IPS DF 6.9 (cell line): ENCODE measurements around the gene GPR61.

Experiments
- DNase-seq: peaks from one replicate; pipeline ENCODE4 v3.0.0-alpha.2; 2013; ENCODE audit warnings: low read depth, low spot score
- H3K27ac ChIP-seq: one replicate; pipeline ENCODE4 v1.5.1; 2013; ENCODE audit warnings: low read length, control low read depth
- H3K27me3 ChIP-seq: 2 replicates; pipeline ENCODE4 v1.6.1; 2013; ENCODE audit warnings: mild to moderate bottlenecking, low read length; ENCODE audit not compliant: control insufficient read depth, insufficient read depth
- H3K36me3 ChIP-seq: 2 replicates; pipeline ENCODE4 v1.6.1; 2013; ENCODE audit warnings: low read length; ENCODE audit not compliant: control insufficient read depth, insufficient read depth
- H3K4me1 ChIP-seq: 2 replicates; pipeline ENCODE4 v1.6.1; 2013; ENCODE audit warnings: low read length; ENCODE audit not compliant: control insufficient read depth, insufficient read depth
- H3K4me3 ChIP-seq: 2 replicates; pipeline ENCODE4 v1.5.1; 2013; ENCODE audit warnings: mild to moderate bottlenecking, low read length
- H3K9me3 ChIP-seq: 2 replicates; pipeline ENCODE4 v1.6.1; 2013; ENCODE audit warnings: low read length, inconsistent platforms; ENCODE audit not compliant: control insufficient read depth, insufficient read depth
- WGBS: extraction: QIAGEN DNeasy Blood & Tissue Kit; methylation state at CpG from one replicate; pipeline ENCODE4 v1.1.7; 2013; ENCODE audit warnings: mixed read lengths, missing lambda C conversion rate; ENCODE audit not compliant: insufficient read length, insufficient coverage; 5-methylcytosine and 5-hydroxymethylcytosine counted together

The GPR61 gene

DNA sequence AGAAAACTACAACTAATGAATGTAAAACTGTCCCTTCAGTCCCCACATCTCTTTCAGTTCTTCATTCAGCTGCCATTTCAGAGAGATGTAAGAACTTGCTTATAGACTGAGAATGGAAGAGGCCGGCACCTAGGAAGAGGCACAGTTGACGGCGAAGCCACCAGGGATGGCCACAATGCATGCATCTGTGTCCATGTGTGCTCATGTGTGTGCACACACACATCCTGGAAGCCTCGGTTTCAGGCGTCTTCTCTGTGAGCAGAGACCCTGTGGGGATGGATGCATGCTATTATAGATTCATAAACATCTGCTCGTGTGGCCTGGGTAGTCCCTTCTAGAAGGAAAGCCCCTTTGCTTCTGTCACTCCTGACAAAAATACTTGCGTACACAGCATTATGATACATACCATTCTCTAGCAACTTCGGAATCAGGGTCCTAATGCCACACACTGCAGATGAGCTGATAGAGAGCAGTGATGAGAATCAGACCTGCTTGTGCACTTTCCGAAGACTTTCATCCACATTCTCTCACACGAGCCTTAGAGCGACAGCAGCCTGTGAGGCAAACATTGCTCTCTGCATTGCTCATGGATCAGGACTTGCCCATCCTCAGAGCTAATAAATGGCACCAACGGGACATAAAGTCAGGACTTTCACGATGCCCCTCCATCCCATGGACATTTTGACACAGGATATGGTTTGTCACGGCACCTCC, 12.4 kb upstream of the GPR61 start:
- no peak for DNase-seq
- Histone ChIP-seq H3K4me3 (no peak overlapping the region), H3K27me3 (no peaks in the 10 kb centered on the region), H3K9me3 (no peaks in the 10 kb centered on the region), H3K4me1 (no peaks in the 10 kb centered on the region), H3K27ac (no peak overlapping the region), H3K36me3 (no peaks in the 10 kb centered on the region)
- no CpG with 5 or more reads among the region's 14 CpGs for WGBS

DNA sequence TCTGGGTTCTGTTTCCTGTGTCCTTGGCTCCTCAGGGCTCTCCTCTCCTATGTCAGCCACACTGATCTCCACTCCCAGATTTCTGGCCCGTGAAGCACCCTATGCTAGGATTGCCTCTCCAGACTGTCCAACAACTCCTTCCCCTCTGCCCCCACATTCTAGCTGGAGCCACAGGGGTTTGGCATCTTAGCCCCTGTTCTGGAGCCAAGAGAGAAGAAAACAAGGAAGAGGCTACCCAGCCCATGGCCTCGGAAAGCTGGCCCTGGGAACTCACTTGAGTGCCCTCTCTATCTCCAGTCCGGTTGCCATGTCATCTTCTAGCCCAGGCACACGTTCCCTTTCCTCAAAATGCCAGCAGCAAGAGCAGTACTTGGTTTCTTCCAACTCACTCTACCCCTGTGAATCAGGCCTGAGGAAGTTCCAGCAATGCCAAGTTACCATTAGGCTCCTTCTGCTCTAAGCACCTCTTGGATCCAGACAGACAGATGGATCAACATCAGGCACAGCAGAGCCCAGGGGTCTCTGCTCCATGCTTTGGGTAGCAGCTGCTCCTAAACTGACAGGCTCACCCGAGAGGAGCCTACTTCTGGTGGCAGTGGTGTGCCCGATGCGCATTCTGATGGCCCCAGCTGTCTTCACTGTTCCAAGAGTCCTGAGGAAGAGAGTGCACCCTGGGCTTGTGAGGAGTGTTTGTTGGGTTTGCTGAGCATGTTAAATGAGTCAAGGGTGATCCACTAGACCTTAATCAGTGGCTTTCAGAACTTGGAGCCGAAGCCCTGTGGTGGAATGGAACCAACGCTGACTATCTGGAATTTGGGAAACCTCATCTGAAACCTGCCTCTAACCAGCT, 11.6 kb upstream of the GPR61 start:
- Histone ChIP-seq H3K27me3 (no peaks in the 10 kb centered on the region), H3K36me3 (no peaks in the 10 kb centered on the region), H3K9me3 (no peaks in the 10 kb centered on the region), H3K4me3 (no peak overlapping the region), H3K4me1 (no peaks in the 10 kb centered on the region), H3K27ac (no peak overlapping the region)
- no CpG with 5 or more reads among the region's 9 CpGs for WGBS
- DNase-seq: no peak

DNA sequence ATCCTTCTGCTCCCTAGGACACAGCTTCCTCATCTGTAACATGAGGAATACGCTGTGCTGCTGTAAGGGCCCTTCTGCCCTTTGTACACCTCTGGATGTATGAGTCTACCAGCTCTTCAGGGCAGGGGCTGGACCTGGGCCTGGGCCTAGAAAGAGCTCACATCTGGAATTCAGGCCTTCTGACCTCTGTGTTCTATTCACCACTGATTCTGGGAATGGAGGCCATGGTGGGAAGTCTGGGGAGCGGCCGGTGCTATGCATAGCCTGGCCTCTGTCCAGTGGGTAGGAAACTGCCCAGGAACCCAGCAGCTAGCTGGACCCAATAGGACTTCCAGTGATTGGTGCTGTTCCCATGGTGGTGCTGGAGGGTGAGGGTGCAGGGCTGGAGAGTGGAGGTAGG, 11.0 kb upstream of the GPR61 start:
- Histone ChIP-seq H3K4me1 (no peaks in the 10 kb centered on the region), H3K4me3 (no peak overlapping the region), H3K27me3 (no peaks in the 10 kb centered on the region), H3K36me3 (no peaks in the 10 kb centered on the region), H3K27ac (no peak overlapping the region), H3K9me3 (no peaks in the 10 kb centered on the region)
- no peak for DNase-seq
- WGBS: no CpG with 5 or more reads among the region's 3 CpGs

DNA sequence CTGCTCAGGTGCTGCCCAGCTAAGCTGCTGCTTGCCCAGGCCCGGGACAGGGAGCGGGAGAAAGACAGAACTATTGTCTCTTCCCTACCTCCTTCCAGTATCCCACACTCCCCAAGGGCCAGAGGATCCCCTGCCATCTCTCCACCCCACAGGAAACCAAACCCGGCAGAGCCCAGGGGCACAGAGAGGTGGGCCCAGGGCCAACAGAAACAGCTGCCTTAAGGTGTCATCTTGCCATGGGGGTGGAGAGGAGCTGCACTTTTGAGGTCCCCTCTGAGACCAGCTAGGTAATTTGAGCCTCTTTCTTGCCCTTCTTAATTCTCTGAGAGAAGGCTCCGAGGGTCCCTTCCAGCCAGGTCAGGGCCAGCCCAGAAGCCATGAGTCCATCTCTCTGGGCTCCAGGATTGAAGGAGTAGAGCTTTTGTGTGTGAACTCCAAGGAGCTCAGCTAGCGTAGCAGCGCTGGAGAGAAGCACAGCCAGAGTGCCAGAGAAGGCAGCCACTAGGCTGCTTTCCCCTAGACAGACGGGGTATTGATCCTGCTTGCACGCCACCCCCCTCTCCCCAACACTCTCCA, 9.7 kb upstream of the GPR61 start:
- WGBS: no CpG with 5 or more reads among the region's 8 CpGs
- H3K9me3 ChIP-seq: no peaks in the 10 kb centered on the region
- no peaks in the 10 kb centered on the region for H3K4me1 ChIP-seq
- no peak for DNase-seq
- no peak overlapping the region for H3K4me3 ChIP-seq
- H3K27me3 ChIP-seq: no peaks in the 10 kb centered on the region
- no peak overlapping the region for H3K27ac ChIP-seq
- H3K36me3 ChIP-seq: no peaks in the 10 kb centered on the region

DNA sequence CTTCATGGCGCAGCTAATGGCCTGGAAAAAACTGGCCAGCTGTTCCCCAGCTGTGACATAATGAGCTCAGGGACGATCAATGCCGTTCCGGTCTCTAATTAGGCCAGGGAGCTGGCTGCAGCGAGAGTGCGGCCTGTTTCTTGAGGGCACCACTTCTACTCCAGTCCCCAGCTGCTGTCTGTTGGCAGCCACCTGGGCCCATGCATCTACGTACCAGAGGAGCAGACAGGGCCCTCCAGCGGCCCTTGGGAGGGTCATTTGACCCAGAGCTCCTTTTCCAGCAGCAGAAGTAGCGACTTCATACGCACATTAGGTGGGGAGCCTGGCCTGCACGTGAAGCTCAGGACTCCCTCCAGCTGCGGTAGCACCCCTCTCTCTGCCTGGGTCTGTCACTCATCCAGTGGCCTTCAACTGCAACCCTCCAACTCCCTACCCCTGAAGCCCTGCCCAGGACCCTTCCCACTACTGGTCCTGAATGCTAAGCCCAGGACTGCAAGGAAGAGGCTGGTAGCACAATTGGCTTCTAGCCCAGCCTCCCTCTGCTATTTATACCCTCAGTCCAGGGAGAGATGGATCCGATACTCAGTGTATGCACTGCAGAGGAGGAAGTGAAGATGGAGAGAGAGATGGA, 9.1 kb upstream of the GPR61 start:
- H3K27ac ChIP-seq: no peak overlapping the region
- H3K27me3 ChIP-seq: no peaks in the 10 kb centered on the region
- H3K36me3 ChIP-seq: no peaks in the 10 kb centered on the region
- no peak overlapping the region for H3K4me3 ChIP-seq
- no peaks in the 10 kb centered on the region for H3K9me3 ChIP-seq
- H3K4me1 ChIP-seq: no peaks in the 10 kb centered on the region
- DNase-seq: no peak
- no CpG with 5 or more reads among the region's 13 CpGs for WGBS

DNA sequence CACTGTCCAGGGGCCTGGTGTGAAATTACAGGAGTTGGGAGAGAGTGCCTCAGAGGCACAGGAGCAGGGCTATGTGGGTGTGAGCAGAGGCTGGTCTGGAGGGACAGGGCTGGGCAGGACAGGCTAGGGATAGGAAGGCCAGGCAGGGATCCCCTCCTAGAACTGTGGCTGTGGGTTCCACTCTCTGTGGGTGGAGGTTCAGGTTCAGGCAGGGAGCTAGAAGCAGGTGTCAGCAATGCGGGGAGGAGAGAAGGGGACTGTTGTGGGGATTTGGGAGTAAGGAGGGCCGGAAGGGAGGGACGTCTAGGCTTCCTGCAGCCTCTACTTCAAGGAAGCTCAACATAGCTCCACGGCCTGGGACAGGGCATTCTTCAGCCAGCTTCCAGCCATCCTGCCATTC, 8.3 kb upstream of the GPR61 start:
- H3K36me3 ChIP-seq: no peaks in the 10 kb centered on the region
- H3K4me1 ChIP-seq: no peaks in the 10 kb centered on the region
- DNase-seq: no peak
- WGBS: no CpG with 5 or more reads among the region's 4 CpGs
- no peaks in the 10 kb centered on the region for H3K9me3 ChIP-seq
- no peak overlapping the region for H3K27ac ChIP-seq
- no peak overlapping the region for H3K4me3 ChIP-seq
- H3K27me3 ChIP-seq: no peaks in the 10 kb centered on the region

DNA sequence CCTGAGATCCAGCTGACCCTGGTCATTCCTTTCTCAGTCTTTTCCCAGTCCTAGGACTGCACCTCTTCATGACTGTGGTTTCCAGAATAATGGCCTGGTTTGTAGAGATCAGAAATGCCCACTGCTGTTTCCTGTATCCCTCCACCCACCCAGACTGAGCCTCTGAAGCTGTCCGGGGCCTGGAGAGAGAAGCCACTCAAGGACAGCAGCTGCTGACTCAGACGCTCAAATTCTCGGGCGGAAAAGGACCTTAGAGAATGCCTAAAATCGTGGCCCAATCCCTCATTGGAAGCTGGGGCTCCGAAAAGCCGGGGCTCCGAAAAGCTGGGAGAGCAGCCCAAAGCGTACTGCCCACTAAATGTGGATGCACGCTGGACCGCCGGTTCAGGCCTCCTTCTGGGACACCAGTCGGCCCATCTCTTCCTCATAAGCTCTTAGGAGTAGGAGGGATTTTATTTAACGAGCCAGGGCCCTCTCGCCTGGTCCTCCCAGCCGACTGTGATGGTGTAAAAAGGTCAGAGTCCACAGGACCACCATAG, 7.8 kb upstream of the GPR61 start:
- Histone ChIP-seq H3K4me1 (no peaks in the 10 kb centered on the region), H3K27ac (no peak overlapping the region), H3K4me3 (no peak overlapping the region), H3K9me3 (no peaks in the 10 kb centered on the region), H3K36me3 (no peaks in the 10 kb centered on the region), H3K27me3 (no peaks in the 10 kb centered on the region)
- no peak for DNase-seq
- WGBS: no CpG with 5 or more reads among the region's 16 CpGs

DNA sequence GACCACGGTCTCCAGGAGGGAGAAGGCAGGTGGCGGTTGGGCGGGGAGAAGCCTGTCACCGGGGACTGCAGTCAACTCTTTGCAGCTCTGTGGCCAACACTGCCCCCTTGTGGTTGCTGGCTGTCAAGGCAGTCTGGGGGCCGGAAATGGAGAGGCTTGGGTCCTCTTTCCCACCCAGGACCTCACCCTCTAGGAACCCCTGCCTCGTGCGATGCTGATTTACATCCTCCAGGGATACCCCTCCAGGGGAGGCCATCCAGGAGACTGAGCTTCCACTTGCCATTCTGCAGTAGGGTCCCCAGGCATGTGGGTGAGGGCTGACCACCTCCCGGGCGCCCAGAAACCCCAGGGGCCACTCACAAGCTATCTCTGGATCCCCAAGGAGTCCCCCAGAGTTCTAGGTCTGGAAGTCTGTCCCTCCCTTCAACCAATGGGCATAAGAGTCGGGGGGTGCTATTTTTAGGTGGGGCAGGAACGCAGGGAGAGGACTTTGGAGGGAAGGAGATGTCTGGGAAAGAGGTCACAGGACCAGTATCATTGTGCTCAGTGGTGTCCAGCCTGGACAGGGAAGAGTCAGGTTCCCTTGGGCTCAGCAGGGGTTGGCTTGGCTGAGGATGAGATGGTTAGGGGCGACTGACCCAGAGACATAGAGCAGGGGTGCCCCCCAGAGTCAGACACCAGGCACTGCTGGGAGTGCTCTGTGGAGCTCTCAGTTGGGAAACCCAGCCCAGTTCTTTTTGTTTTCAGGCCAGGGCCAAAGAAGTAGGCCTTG, 7.1 kb upstream of the GPR61 start:
- no peak overlapping the region for H3K27ac ChIP-seq
- no peaks in the 10 kb centered on the region for H3K4me1 ChIP-seq
- no CpG with 5 or more reads among the region's 12 CpGs for WGBS
- H3K36me3 ChIP-seq: no peaks in the 10 kb centered on the region
- H3K4me3 ChIP-seq: no peak overlapping the region
- no peaks in the 10 kb centered on the region for H3K9me3 ChIP-seq
- no peaks in the 10 kb centered on the region for H3K27me3 ChIP-seq
- peak; percentile 80 for DNase-seq

DNA sequence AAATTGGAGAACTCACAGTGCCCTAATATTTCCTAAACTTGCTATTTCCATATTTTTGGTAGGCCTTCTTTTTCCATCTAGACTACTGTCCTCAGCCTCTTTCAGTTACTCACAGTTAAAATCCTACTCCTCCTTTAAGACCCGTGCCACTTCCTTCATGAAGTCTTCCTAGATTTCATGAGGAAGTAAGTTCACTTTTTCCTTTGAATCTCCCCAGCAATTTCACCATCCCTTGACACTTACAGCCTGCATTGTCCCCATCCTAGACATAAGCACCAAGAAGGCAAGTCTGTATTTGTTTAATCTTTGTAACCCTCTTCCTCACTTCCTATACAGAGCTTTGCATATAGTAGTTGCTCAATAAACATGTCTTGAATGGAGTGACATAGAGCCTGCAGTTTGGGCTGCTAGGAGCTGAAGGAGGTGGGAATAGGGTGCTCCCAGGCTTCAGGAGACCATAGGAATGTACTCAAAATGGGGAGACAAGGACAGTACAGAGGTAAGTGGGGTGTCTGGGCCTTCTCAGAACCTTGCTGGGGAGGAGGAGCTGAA, 5.3 kb upstream of the GPR61 start:
- WGBS: no CpG with 5 or more reads among the region's 1 CpG
- Histone ChIP-seq H3K4me1 (no peaks in the 10 kb centered on the region), H3K27ac (no peak overlapping the region)

More for the DNA sequence above, 5.3 kb upstream of the GPR61 start:
- H3K27me3 ChIP-seq: no peaks in the 10 kb centered on the region
- no peak for DNase-seq
- H3K36me3 ChIP-seq: no peaks in the 10 kb centered on the region
- no peaks in the 10 kb centered on the region for H3K9me3 ChIP-seq
- no peak overlapping the region for H3K4me3 ChIP-seq
